AG04449 (cell line): ENCODE results near the gene TP53BP2.
"Not testable (repeated sequence)": the region's sequence is repeated elsewhere in the genome, so short reads cannot be mapped to it uniquely, and the experiment has no call there.

Source experiments
- CTCF ChIA-PET: fragments of 350-600 bp; formaldehyde crosslinking; extraction: SDS; loops from one replicate; lab custom pipeline; 2021; ENCODE audit warnings: antibody characterized with exemption; lab: Yijun Ruan, JAX
- POLR2A ChIA-PET: fragments of 400-600, 350-600 bp; formaldehyde crosslinking; extraction: SDS; loops from one replicate; lab custom pipeline; 2020; ENCODE audit warnings: antibody characterized with exemption, inconsistent platforms; lab: Yijun Ruan, JAX
- DNase-seq: peaks from one replicate; pipeline ENCODE4 v3.0.0-alpha.2; 2010; ENCODE audit warnings: low read depth, low spot score
- H3K4me3 ChIP-seq: 2 replicates; pipeline ENCODE4 v1.5.1; 2011; ENCODE audit warnings: low read depth, mild to moderate bottlenecking, control low read depth, low read length
- CTCF ChIP-seq: IDR thresholded peaks from one replicate; pipeline ENCODE4 v1.5.1; 2011; ENCODE audit warnings: mild to moderate bottlenecking, moderate library complexity, low read length, control low read depth, inconsistent platforms; ENCODE audit not compliant: insufficient read depth; ENCODE audit errors: missing control alignments

Gene TP53BP2

GRCh38 chr1:223737342-223737741 lies 108.4 kb downstream of the TP53BP2 start:
- TF ChIP-seq CTCF, result no peak
- DNase-seq, result no peak
- CTCF ChIA-PET, result interaction anchor here (1.0 to 5.3 kb wide), 2 partner anchors 12 to 39 kb away, joined by 3 to 40 read pairs; no protein-coding TSS in a partner anchor
- POLR2A ChIA-PET, result no interaction called here
- no peak overlapping the region for H3K4me3 ChIP-seq

- POLR2A ChIA-PET, H3K4me3 ChIP-seq: not testable (repeated sequence)
- CTCF ChIA-PET, result interaction anchor here (1.0 to 5.3 kb wide), 2 partner anchors 12 to 38 kb away, joined by 3 to 40 read pairs; no protein-coding TSS in a partner anchor
These were observed 109.1 kb downstream of the TP53BP2 start for GRCh38 chr1:223736638-223737037.

GRCh38 chr1:223733898-223734852 lies 111.6 kb downstream of the TP53BP2 start:
- TF ChIP-seq CTCF, result no peak
- DNase-seq, result no peak
- CTCF ChIA-PET, result interaction anchor here (0.8 to 1.8 kb wide), 5 partner anchors 10 to 35 kb away, joined by 3 to 10 read pairs (median 4); partner anchors contain the start of gene CAPN2
- POLR2A ChIA-PET, result no interaction called here
- H3K4me3 ChIP-seq, result no peak overlapping the region

More at GRCh38 chr1:223736638-223737037, 109.1 kb downstream of the TP53BP2 start:
- DNase-seq, result not testable (repeated sequence)

- TF ChIP-seq CTCF, result no peak
- POLR2A ChIA-PET, result no interaction called here
- DNase-seq, result no peak
- CTCF ChIA-PET, result interaction anchor here (0.8 to 1.8 kb wide), 6 partner anchors 8 to 35 kb away, joined by 3 to 10 read pairs (median 4); partner anchors contain the start of gene CAPN2
- H3K4me3 ChIP-seq, result no peak overlapping the region
These were observed 112.6 kb downstream of the TP53BP2 start for GRCh38 chr1:223732993-223733798.

- CTCF ChIA-PET, result interaction anchor here (1.2 to 6.4 kb wide), 5 partner anchors 11 to 34 kb away, joined by 3 to 62 read pairs (median 3); no protein-coding TSS in a partner anchor
These were observed 114.5 kb downstream of the TP53BP2 start for GRCh38 chr1:223731133-223731770.

More at GRCh38 chr1:223731133-223731770, 114.5 kb downstream of the TP53BP2 start:
- TF ChIP-seq CTCF, result no peak
- no peak for DNase-seq
- POLR2A ChIA-PET, result interaction anchor here (0.7 to 1.3 kb wide), 4 partner anchors 16 to 184 kb away, joined by 3 read pairs; partner anchors contain the start of gene TP53BP2
- no peak overlapping the region for H3K4me3 ChIP-seq
